H1 (cell line): ENCODE results near the gene RPL22L1. TPM values are rescaled to one million over a fixed set of nuclear protein-coding genes. Genes with fewer than 3 reads are reported as not detected.

Experiments used
- CTCF ChIA-PET: fragments of 300-600 bp; sonication (Branson Sonifier 250); formaldehyde crosslinking; loops from one replicate; lab custom pipeline; 2021; ENCODE audit not compliant: partially characterized antibody; lab: Charles Lee
- POLR2A ChIA-PET: fragments of 300-600 bp; sonication (Branson Sonifier 250); formaldehyde crosslinking; loops from one replicate; lab custom pipeline; 2021; ENCODE audit warnings: inconsistent platforms; ENCODE audit not compliant: partially characterized antibody; lab: Charles Lee
- DNase-seq, 2 experiments: peaks; one replicate each; pipeline versions ENCODE4 v3.0.0 to v3.0.0-alpha.2; 2010 to 2022; ENCODE audit warnings: low spot score in 2 of 2, low read depth in 1 of 2, mixed read lengths in 1 of 2
- FAIRE-seq: peaks from 2 replicates; lab custom pipeline; 2011; peaks lifted over from hg19 to GRCh38; lab: Jason Lieb, UNC
- H2AFZ ChIP-seq: 2 replicates; pipeline ENCODE4 v1.8.1; 2012; ENCODE audit warnings: low read length, inconsistent platforms
- H2AK5ac ChIP-seq: 2 replicates; pipeline ENCODE4 v1.6.1; 2013; ENCODE audit warnings: low read depth, low read length
- H2BK120ac ChIP-seq: replicated peaks from 2 replicates; pipeline ENCODE3; 2013; ENCODE audit warnings: low read depth, low read length, inconsistent platforms
- H2BK12ac ChIP-seq: 2 replicates; pipeline ENCODE4 v1.6.1; 2013; ENCODE audit warnings: low read depth, low read length
- H2BK15ac ChIP-seq: 2 replicates; pipeline ENCODE4 v1.6.1; 2013; ENCODE audit warnings: low read length
- H2BK20ac ChIP-seq: 2 replicates; pipeline ENCODE4 v1.6.1; 2013; ENCODE audit warnings: low read length
- H2BK5ac ChIP-seq: 2 replicates; pipeline ENCODE4 v1.6.1; 2013; ENCODE audit warnings: low read depth, low read length
- H3K14ac ChIP-seq: 2 replicates; pipeline ENCODE4 v1.6.1; 2013; ENCODE audit warnings: inconsistent platforms; ENCODE audit not compliant: insufficient read length
- H3K18ac ChIP-seq: 2 replicates; pipeline ENCODE4 v1.6.1; 2013; ENCODE audit warnings: low read length; ENCODE audit errors: extremely low read depth
- H3K23ac ChIP-seq: 2 replicates; pipeline ENCODE4 v1.6.1; 2013; ENCODE audit warnings: inconsistent platforms; ENCODE audit not compliant: insufficient read length
- H3K23me2 ChIP-seq: 2 replicates; pipeline ENCODE4 v1.6.1; 2013; ENCODE audit warnings: low read depth, low read length
- H3K27ac ChIP-seq: 2 replicates; pipeline ENCODE4 v1.6.1; 2011; ENCODE audit warnings: low read depth, low read length, inconsistent platforms
- H3K27me3 ChIP-seq, 4 experiments: replicated peaks in 1 of 4; 1 replicate in 1 of 4; 2 replicates in 3 of 4; pipeline versions ENCODE4 v1.6.1 to v1.8.1; 2011 to 2013; ENCODE audit warnings: low read length in 3 of 4, mild to moderate bottlenecking in 3 of 4, inconsistent platforms in 2 of 4, mixed read lengths in 2 of 4, moderate library complexity in 1 of 4; ENCODE audit not compliant: control insufficient read depth in 3 of 4, insufficient read depth in 3 of 4; ENCODE audit errors: extremely low read depth in 1 of 4
- H3K36me3 ChIP-seq, 4 experiments: 2 replicates each; pipeline versions ENCODE4 v1.6.1 to v1.8.1; 2011 to 2013; ENCODE audit warnings: mild to moderate bottlenecking in 4 of 4, low read length in 3 of 4, moderate library complexity in 2 of 4, control low read depth in 1 of 4, inconsistent platforms in 1 of 4; ENCODE audit not compliant: insufficient read depth in 4 of 4, control insufficient read depth in 2 of 4
- H3K4ac ChIP-seq: replicated peaks from 2 replicates; pipeline ENCODE3; 2013; ENCODE audit warnings: low read length, low read depth, mixed read lengths, inconsistent platforms; ENCODE audit not compliant: insufficient read length
- H3K4me1 ChIP-seq, 4 experiments: replicated peaks in 1 of 4; 1 replicate in 1 of 4; 2 replicates in 3 of 4; pipeline versions ENCODE4 v1.6.1 to v1.8.1; 2011 to 2013; ENCODE audit warnings: low read length in 3 of 4, inconsistent platforms in 2 of 4, mixed read lengths in 1 of 4; ENCODE audit not compliant: insufficient read depth in 4 of 4, control insufficient read depth in 3 of 4
- H3K4me2 ChIP-seq, 2 experiments: 2 replicates each; pipeline versions ENCODE4 v1.6.1 to v1.8.1; 2011 to 2013; ENCODE audit warnings: low read depth in 2 of 2, low read length in 2 of 2, control low read depth in 1 of 2, inconsistent platforms in 1 of 2, mild to moderate bottlenecking in 1 of 2; ENCODE audit not compliant: insufficient read depth in 1 of 2
- H3K4me3 ChIP-seq, 4 experiments: fragments of 200-600, 300-600 bp in 1 of 4; sonication (generic), shearing (Covaris generic), sonication (Bioruptor Twin) in 1 of 4; 2 replicates each; pipeline versions ENCODE4 v1.5.1 to v1.8.1; 2011 to 2016; ENCODE audit warnings: low read length in 4 of 4, low read depth in 3 of 4, control low read depth in 2 of 4, inconsistent platforms in 2 of 4, mild to moderate bottlenecking in 2 of 4, mixed read lengths in 1 of 4, moderate library complexity in 1 of 4; ENCODE audit not compliant: insufficient read depth in 2 of 4; ENCODE audit errors: extremely low read depth in 1 of 4
- H3K56ac ChIP-seq: replicated peaks from 2 replicates; pipeline ENCODE3; 2013; ENCODE audit warnings: low read depth, mild to moderate bottlenecking, mixed read lengths, low read length, inconsistent platforms; ENCODE audit not compliant: insufficient read length
- H3K79me1 ChIP-seq: 2 replicates; pipeline ENCODE4 v1.6.1; 2013; ENCODE audit warnings: low read depth, low read length, control low read depth
- H3K79me2 ChIP-seq, 2 experiments: 2 replicates each; pipeline versions ENCODE4 v1.6.1 to v1.8.1; 2012 to 2013; ENCODE audit warnings: low read length in 2 of 2, mild to moderate bottlenecking in 2 of 2, inconsistent platforms in 1 of 2; ENCODE audit not compliant: insufficient read depth in 2 of 2, control insufficient read depth in 1 of 2
- H3K9ac ChIP-seq, 4 experiments: replicated peaks in 1 of 4; 1 replicate in 1 of 4; 2 replicates in 3 of 4; pipeline versions ENCODE4 v1.6.1 to v1.8.1; 2011 to 2013; ENCODE audit warnings: low read depth in 3 of 4, low read length in 3 of 4, control low read depth in 2 of 4, mild to moderate bottlenecking in 2 of 4, moderate library complexity in 2 of 4, inconsistent platforms in 1 of 4; ENCODE audit errors: extremely low read depth in 1 of 4
- H3K9me3 ChIP-seq, 2 experiments: 2 replicates each; pipeline versions ENCODE4 v1.6.1 to v1.8.1; 2012 to 2013; ENCODE audit warnings: mild to moderate bottlenecking in 2 of 2, moderate library complexity in 2 of 2, control low read depth in 1 of 2, inconsistent platforms in 1 of 2, low read depth in 1 of 2, low read length in 1 of 2, mixed read lengths in 1 of 2; ENCODE audit not compliant: insufficient read depth in 2 of 2
- H4K20me1 ChIP-seq, 2 experiments: replicated peaks in 1 of 2; 2 replicates each; pipeline versions ENCODE3 to v1.8.1; 2011 to 2013; ENCODE audit warnings: inconsistent platforms in 2 of 2, low read length in 2 of 2, mild to moderate bottlenecking in 1 of 2; ENCODE audit not compliant: insufficient read depth in 2 of 2, control insufficient read depth in 1 of 2
- H4K5ac ChIP-seq: 2 replicates; pipeline ENCODE4 v1.6.1; 2013; ENCODE audit warnings: low read length, low read depth, mixed read lengths, inconsistent platforms; ENCODE audit not compliant: insufficient read length
- H4K8ac ChIP-seq: 2 replicates; pipeline ENCODE4 v1.8.0; 2013; ENCODE audit warnings: mild to moderate bottlenecking, moderate library complexity, low read length, inconsistent platforms; ENCODE audit not compliant: insufficient read depth; ENCODE audit errors: extremely low read depth
- H4K91ac ChIP-seq: replicated peaks from 2 replicates; pipeline ENCODE3; 2013; ENCODE audit warnings: low read length, mixed read lengths, inconsistent platforms; ENCODE audit not compliant: insufficient read length
- BCL11A ChIP-seq, 2 experiments: IDR thresholded peaks; one replicate each; pipeline ENCODE4 v1.6.1; 2011; ENCODE audit warnings: low read depth in 2 of 2, low read length in 2 of 2, mild to moderate bottlenecking in 2 of 2
- EZH2 ChIP-seq: fragments of 200-600 bp; sonication (generic); IDR thresholded peaks from 2 replicates; pipeline ENCODE4 v1.7.1; 2012; ENCODE audit warnings: low read depth, mild to moderate bottlenecking, moderate library complexity, low read length, inconsistent platforms; ENCODE audit not compliant: severe bottlenecking
- RAD21 ChIP-seq, 2 experiments: IDR thresholded peaks in 1 of 2; conservative IDR thresholded peaks in 1 of 2; 2 replicates each; pipeline ENCODE4 v1.6.1; 2011; ENCODE audit warnings: low read depth in 2 of 2, low read length in 2 of 2, improper control_type of control experiment in 1 of 2, inconsistent platforms in 1 of 2, mild to moderate bottlenecking in 1 of 2, moderate library complexity in 1 of 2
- WGBS, 2 experiments: shearing (Covaris generic) in 1 of 2; methylation state at CpG; one replicate each; pipeline versions ENCODE4 v1.1.6 to v1.1.7; 2013 to 2015; ENCODE audit warnings: low lambda C conversion rate in 2 of 2, mixed read lengths in 2 of 2, inconsistent platforms in 1 of 2, low coverage in 1 of 2, missing lambda C conversion rate in 1 of 2; ENCODE audit not compliant: insufficient replicate concordance in 2 of 2, insufficient coverage in 1 of 2, insufficient read length in 1 of 2; ENCODE audit errors: extremely low coverage in 1 of 2, missing lambda C conversion rate in 1 of 2; 5-methylcytosine and 5-hydroxymethylcytosine counted together
- polyA plus RNA-seq, 7 experiments: library from polyadenylated mRNA; depleted of rRNA in 3 of 7; stranded (reverse) in 5 of 7; unstranded in 2 of 7; fragments of >200 nt in 5 of 7; fragments of 200-250 nt in 2 of 7; gene quantifications; 1 replicate in 5 of 7; 2 replicates in 1 of 7; 4 replicates in 1 of 7; pipeline versions ENCODE4 v1.2.1 to v1.2.3, GENCODE V29; 2011 to 2013; ENCODE audit warnings: missing spikeins in 2 of 7, mixed read lengths in 2 of 7
- total RNA-seq: library from RNA; stranded (reverse); fragmentation: NEBNext Ultra II Directional; extraction: Animal tissue kit (Norgen Biotek cat#: 25700); gene quantifications from 2 replicates; pipeline ENCODE4 v1.2.1, GENCODE V29; 2021

Gene RPL22L1
- total and polyA plus RNA-seq, 2 of the 8 experiments (the other 6 are each of a cell fraction or from before 2014, with no cell fraction given), result 99.9 to 280 TPM

DNA sequence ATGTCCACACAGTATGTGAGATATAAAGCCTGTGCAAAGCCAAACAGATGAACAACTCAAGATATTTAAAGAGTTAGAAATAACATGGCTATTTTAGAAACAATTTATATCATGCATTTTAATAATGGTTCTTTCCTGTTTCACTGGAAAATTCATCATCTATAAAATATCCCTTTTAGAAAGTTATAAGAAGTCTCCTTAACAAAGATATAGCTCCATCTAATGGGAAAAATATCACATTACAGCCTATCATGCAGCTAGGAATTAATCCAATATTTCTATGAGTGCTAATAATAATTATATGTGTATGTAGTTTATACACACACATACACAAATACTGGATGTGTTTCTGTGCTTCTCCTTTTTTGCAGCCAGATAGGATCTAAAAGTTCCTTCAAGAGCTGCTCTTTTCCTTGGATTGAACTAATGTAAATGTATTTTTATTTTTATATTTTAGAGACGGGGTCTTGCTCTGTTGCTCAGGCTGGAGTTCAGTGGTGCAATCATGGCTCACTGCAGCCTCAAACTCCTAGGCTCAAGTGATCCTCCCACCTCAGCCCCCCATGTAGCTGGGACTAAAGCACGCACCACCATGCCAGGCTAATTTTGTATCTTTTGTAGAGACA is 21.6 kb downstream of the RPL22L1 start:
- Histone ChIP-seq H4K5ac (no peak overlapping the region), H3K4me1 (no peaks in the 10 kb centered on the region), H3K14ac (no peak overlapping the region), H2BK12ac (no peak overlapping the region), H2BK15ac (no peak overlapping the region), H3K36me3 (no peaks in the 10 kb centered on the region), H3K4ac (no peak overlapping the region), H2AK5ac (no peak overlapping the region), H3K23ac (no peak overlapping the region), H4K8ac (no peak overlapping the region), H3K9me3 (peaks cover 0 to 6% of the 10 kb centered on the region in 2 experiments; a peak in 1 of 4 replicates), H3K27ac (no peak overlapping the region), H2BK5ac (no peak overlapping the region), H2AFZ (no peak overlapping the region), H4K91ac (no peak overlapping the region), H3K79me1 (no peaks in the 10 kb centered on the region), H3K79me2 (no peaks in the 10 kb centered on the region), H3K56ac (no peak overlapping the region), H3K4me3 (no peak overlapping the region), H4K20me1 (no peaks in the 10 kb centered on the region), H3K23me2 (no peaks in the 10 kb centered on the region; the same call in 1 of the 2 replicates), H3K27me3 (no peaks in the 10 kb centered on the region), H2BK120ac (no peak overlapping the region), H2BK20ac (no peak overlapping the region), H3K18ac (no peak overlapping the region), H3K9ac (no peak overlapping the region), H3K4me2 (no peak overlapping the region)
- peak in 1 of 2 experiments; percentile 24; a peak in 2 of 4 replicates for TF ChIP-seq RAD21 (IDR thresholded peaks at IDR 0.05 in 1 of 2, conservative IDR thresholded peaks at IDR 0.05 in 1 of 2; ENCODE audit: low read depth in 2 of 2, low read length in 2 of 2)
- TF ChIP-seq EZH2, result no peak
- TF ChIP-seq BCL11A (IDR thresholded peaks at IDR 0.05; ENCODE audit: low read depth in 2 of 2, low read length in 2 of 2), result no peak
- 95% methylated on average over 2 of the region's 2 CpGs; no CpG with 5 or more reads in 1 of the 2 experiments for WGBS, 2 experiments
- ChIA-PET CTCF (interaction anchor here (0.8 to 2.7 kb wide), 25 partner anchors 8 to 461 kb away, joined by 3 to 28 read pairs (median 4); no protein-coding TSS in a partner anchor), POLR2A (interaction anchor here (0.8 to 3.1 kb wide), 5 partner anchors 13 to 341 kb away, joined by 3 to 19 read pairs (median 4); partner anchors contain the start of gene RPL22L1)
- FAIRE-seq, result no peak
- no peak for DNase-seq
